ENCODE results near the gene DIS3L2. TPM values are rescaled to one million over a fixed set of nuclear protein-coding genes. Genes with fewer than 3 reads are reported as not detected.

The DIS3L2 gene
- total RNA-seq, 1 donor from 2014 or later: 25.2 TPM

GRCh38 chr2:232372231-232373208 lies 411.0 kb downstream of the DIS3L2 start:
- no peak for DNase-seq (ENCODE audit: low read depth)
- H3K4me3 ChIP-seq (ENCODE audit: low read depth, low read length): no peak overlapping the region
- peaks cover 5% of the 10 kb centered on the region for H3K27me3 ChIP-seq (ENCODE audit: control insufficient read depth, insufficient read depth, low read length)
- H3K36me3 ChIP-seq (ENCODE audit: control insufficient read depth, insufficient read depth, low read length): no peaks in the 10 kb centered on the region
- TF ChIP-seq CTCF (IDR thresholded peaks at IDR 0.05; ENCODE audit: insufficient read depth, low read length, poor library complexity, severe bottlenecking): no peak

GRCh38 chr2:232374356-232374755 lies 412.8 kb downstream of the DIS3L2 start:
- Histone ChIP-seq H3K27me3 (ENCODE audit: control insufficient read depth, insufficient read depth, low read length) (peaks cover 10% of the 10 kb centered on the region), H3K36me3 (ENCODE audit: control insufficient read depth, insufficient read depth, low read length) (no peaks in the 10 kb centered on the region), H3K4me3 (ENCODE audit: low read depth, low read length) (no peak overlapping the region)
- TF ChIP-seq CTCF (IDR thresholded peaks at IDR 0.05; ENCODE audit: insufficient read depth, low read length, poor library complexity, severe bottlenecking): no peak
- DNase-seq (ENCODE audit: low read depth): no peak

GRCh38 chr2:232375164-232375563 lies 413.7 kb downstream of the DIS3L2 start:
- no peak for DNase-seq (ENCODE audit: low read depth)
- H3K4me3 ChIP-seq (ENCODE audit: low read depth, low read length): no peak overlapping the region

GRCh38 chr2:232376260-232376659 lies 414.7 kb downstream of the DIS3L2 start:
- Histone ChIP-seq H3K36me3 (ENCODE audit: control insufficient read depth, insufficient read depth, low read length) (no peaks in the 10 kb centered on the region), H3K27me3 (ENCODE audit: control insufficient read depth, insufficient read depth, low read length) (peaks cover 10% of the 10 kb centered on the region), H3K4me3 (ENCODE audit: low read depth, low read length) (no peak overlapping the region)
- no peak for TF ChIP-seq CTCF (IDR thresholded peaks at IDR 0.05; ENCODE audit: insufficient read depth, low read length, poor library complexity, severe bottlenecking)
- no peak for DNase-seq (ENCODE audit: low read depth)

More at GRCh38 chr2:232375164-232375563, 413.7 kb downstream of the DIS3L2 start:
- no peak for TF ChIP-seq CTCF (IDR thresholded peaks at IDR 0.05; ENCODE audit: insufficient read depth, low read length, poor library complexity, severe bottlenecking)
- H3K27me3 ChIP-seq (ENCODE audit: control insufficient read depth, insufficient read depth, low read length): peaks cover 7% of the 10 kb centered on the region
- no peaks in the 10 kb centered on the region for H3K36me3 ChIP-seq (ENCODE audit: control insufficient read depth, insufficient read depth, low read length)

- H3K4me3 ChIP-seq (ENCODE audit: low read depth, low read length): no peak overlapping the region
- no peaks in the 10 kb centered on the region for H3K36me3 ChIP-seq (ENCODE audit: control insufficient read depth, insufficient read depth, low read length)
- TF ChIP-seq CTCF (IDR thresholded peaks at IDR 0.05; ENCODE audit: insufficient read depth, low read length, poor library complexity, severe bottlenecking): no peak
- peaks cover 14% of the 10 kb centered on the region for H3K27me3 ChIP-seq (ENCODE audit: control insufficient read depth, insufficient read depth, low read length)
- no peak for DNase-seq (ENCODE audit: low read depth)
Observed at GRCh38 chr2:232376713-232377112, 415.2 kb downstream of the DIS3L2 start.

Measured in kidney epithelial cell (primary cell).